ENCODE data around the gene SMCO3.

DNA sequence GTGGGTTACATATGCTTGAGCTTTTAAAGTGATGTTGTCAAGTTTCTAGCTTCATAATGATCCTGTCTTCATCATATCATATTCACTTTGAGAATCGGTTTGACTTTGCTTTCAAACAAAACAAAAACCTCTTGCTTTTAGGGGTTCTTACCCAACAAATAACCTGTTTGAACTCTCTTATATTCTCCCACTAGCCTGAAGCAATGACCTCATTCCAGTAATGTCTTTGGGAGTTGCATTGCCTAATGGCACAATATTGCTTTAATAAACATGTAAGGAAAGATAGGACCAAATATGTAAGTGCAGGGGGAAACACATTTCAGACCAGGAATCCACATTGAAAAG is 38.4 kb downstream of the SMCO3 start:
- no peak for TF ChIP-seq PRDM1 (tag by site-specific recombination; IDR thresholded peaks at IDR 0.05)
- TF ChIP-seq, protein P1, sequence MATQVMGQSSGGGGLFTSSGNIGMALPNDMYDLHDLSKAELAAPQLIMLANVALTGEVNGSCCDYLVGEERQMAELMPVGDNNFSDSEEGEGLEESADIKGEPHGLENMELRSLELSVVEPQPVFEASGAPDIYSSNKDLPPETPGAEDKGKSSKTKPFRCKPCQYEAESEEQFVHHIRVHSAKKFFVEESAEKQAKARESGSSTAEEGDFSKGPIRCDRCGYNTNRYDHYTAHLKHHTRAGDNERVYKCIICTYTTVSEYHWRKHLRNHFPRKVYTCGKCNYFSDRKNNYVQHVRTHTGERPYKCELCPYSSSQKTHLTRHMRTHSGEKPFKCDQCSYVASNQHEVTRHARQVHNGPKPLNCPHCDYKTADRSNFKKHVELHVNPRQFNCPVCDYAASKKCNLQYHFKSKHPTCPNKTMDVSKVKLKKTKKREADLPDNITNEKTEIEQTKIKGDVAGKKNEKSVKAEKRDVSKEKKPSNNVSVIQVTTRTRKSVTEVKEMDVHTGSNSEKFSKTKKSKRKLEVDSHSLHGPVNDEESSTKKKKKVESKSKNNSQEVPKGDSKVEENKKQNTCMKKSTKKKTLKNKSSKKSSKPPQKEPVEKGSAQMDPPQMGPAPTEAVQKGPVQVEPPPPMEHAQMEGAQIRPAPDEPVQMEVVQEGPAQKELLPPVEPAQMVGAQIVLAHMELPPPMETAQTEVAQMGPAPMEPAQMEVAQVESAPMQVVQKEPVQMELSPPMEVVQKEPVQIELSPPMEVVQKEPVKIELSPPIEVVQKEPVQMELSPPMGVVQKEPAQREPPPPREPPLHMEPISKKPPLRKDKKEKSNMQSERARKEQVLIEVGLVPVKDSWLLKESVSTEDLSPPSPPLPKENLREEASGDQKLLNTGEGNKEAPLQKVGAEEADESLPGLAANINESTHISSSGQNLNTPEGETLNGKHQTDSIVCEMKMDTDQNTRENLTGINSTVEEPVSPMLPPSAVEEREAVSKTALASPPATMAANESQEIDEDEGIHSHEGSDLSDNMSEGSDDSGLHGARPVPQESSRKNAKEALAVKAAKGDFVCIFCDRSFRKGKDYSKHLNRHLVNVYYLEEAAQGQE (tag by site-specific recombination; IDR thresholded peaks at IDR 0.05), result no peak
- TF ChIP-seq ZNF514 (tag by site-specific recombination; IDR thresholded peaks at IDR 0.05), result no peak

All from HEK293 (cell line).